GM12878 (cell line): Measurements from ENCODE around the gene PTPMT1. TPM values are rescaled to one million over a fixed set of nuclear protein-coding genes. Genes with fewer than 3 reads are reported as not detected.

Source experiments
- BCL11A ChIP-seq: IDR thresholded peaks from 2 replicates; pipeline ENCODE4 v1.6.1; 2011; ENCODE audit warnings: low read depth, low read length
- BCLAF1 ChIP-seq: fragments of 450-650 bp; IDR thresholded peaks from 2 replicates; pipeline ENCODE4 v1.6.1; 2017; ENCODE audit warnings: antibody characterized with exemption, mild to moderate bottlenecking, moderate library complexity
- BRCA1 ChIP-seq: IDR thresholded peaks from 2 replicates; pipeline ENCODE4 v1.6.1; 2011; ENCODE audit warnings: low read depth, low read length, improper control_type of control experiment
- CBFB ChIP-seq: IDR thresholded peaks from 2 replicates; pipeline ENCODE4 v1.6.1; 2016; ENCODE audit warnings: antibody characterized with exemption, low read depth
- CBX3 ChIP-seq: fragments of 200-600 bp; sonication (generic); IDR thresholded peaks from 2 replicates; pipeline ENCODE4 v1.6.1; 2016; ENCODE audit warnings: low read depth, borderline replicate concordance
- CBX5 ChIP-seq: sonication (generic); IDR thresholded peaks from 2 replicates; pipeline ENCODE4 v1.6.1; 2016; ENCODE audit warnings: low read depth, moderate library complexity, mild to moderate bottlenecking, inconsistent platforms
- DPF2 ChIP-seq: fragments of 450-650 bp; IDR thresholded peaks from 2 replicates; pipeline ENCODE4 v1.6.1; 2017; ENCODE audit warnings: mild to moderate bottlenecking
- FOXM1 ChIP-seq: IDR thresholded peaks from 2 replicates; pipeline ENCODE4 v1.6.1; 2012; ENCODE audit warnings: low read depth, mild to moderate bottlenecking, inconsistent platforms, low read length, moderate library complexity
- HDAC6 ChIP-seq: fragments of 200-600 bp; sonication (generic); IDR thresholded peaks from one replicate; pipeline ENCODE4 v1.8.0; 2017; ENCODE audit warnings: antibody characterized with exemption; ENCODE audit not compliant: unreplicated experiment
- IRF4 ChIP-seq: IDR thresholded peaks from 2 replicates; pipeline ENCODE4 v1.6.1; 2011; ENCODE audit warnings: low read depth, low read length
- KLF5 ChIP-seq: fragments of 450-650 bp; IDR thresholded peaks from 2 replicates; pipeline ENCODE4 v1.6.1; 2014; ENCODE audit warnings: mild to moderate bottlenecking; ENCODE audit not compliant: partially characterized antibody
- MEF2B ChIP-seq: fragments of 450-650 bp; IDR thresholded peaks from 2 replicates; pipeline ENCODE4 v1.6.1; 2018; ENCODE audit warnings: mild to moderate bottlenecking, moderate library complexity; ENCODE audit not compliant: partially characterized antibody, poor library complexity, severe bottlenecking
- MLLT1 ChIP-seq: fragments of 450-650 bp; IDR thresholded peaks from 2 replicates; pipeline ENCODE4 v1.6.1; 2016; ENCODE audit warnings: mild to moderate bottlenecking
- MTA2 ChIP-seq: fragments of 450-650 bp; IDR thresholded peaks from 2 replicates; pipeline ENCODE4 v1.6.1; 2016; ENCODE audit warnings: low read depth, mild to moderate bottlenecking, moderate library complexity
- NR2C1 ChIP-seq: fragments of 450-650 bp; IDR thresholded peaks from 2 replicates; pipeline ENCODE4 v1.6.1; 2017; ENCODE audit warnings: antibody characterized with exemption, mild to moderate bottlenecking, moderate library complexity
- NR2F1 ChIP-seq: fragments of 450-650 bp; conservative IDR thresholded peaks from 2 replicates; pipeline ENCODE4 v1.6.1; 2017; ENCODE audit warnings: mild to moderate bottlenecking
- NRF1 ChIP-seq: conservative IDR thresholded peaks from 2 replicates; pipeline ENCODE4 v1.6.1; 2011; ENCODE audit warnings: mild to moderate bottlenecking, low read depth, low read length, improper control_type of control experiment
- POLR2A ChIP-seq: IDR thresholded peaks from 2 replicates; pipeline ENCODE4 v1.6.1; 2011; ENCODE audit warnings: low read depth, mild to moderate bottlenecking, low read length
- POLR2AphosphoS5 ChIP-seq: IDR thresholded peaks from 2 replicates; pipeline ENCODE4 v1.6.1; 2011; ENCODE audit warnings: mild to moderate bottlenecking, low read length, inconsistent platforms
- SMAD1 ChIP-seq: fragments of 450-650 bp; IDR thresholded peaks from 2 replicates; pipeline ENCODE4 v1.6.1; 2018; ENCODE audit warnings: mild to moderate bottlenecking, low read depth; ENCODE audit not compliant: partially characterized antibody
- SP1 ChIP-seq: IDR thresholded peaks from one replicate; pipeline ENCODE4 v1.6.1; 2011; ENCODE audit warnings: low read depth, low read length
- SREBF1 ChIP-seq: IDR thresholded peaks from 2 replicates; pipeline ENCODE4 v1.6.1; 2012; ENCODE audit warnings: mild to moderate bottlenecking, low read length
- SRF ChIP-seq, 2 experiments: IDR thresholded peaks; 2 replicates each; pipeline ENCODE4 v1.6.1; 2011; ENCODE audit warnings: low read depth in 2 of 2, low read length in 2 of 2, mild to moderate bottlenecking in 1 of 2, moderate library complexity in 1 of 2
- SUPT20H ChIP-seq: IDR thresholded peaks from 2 replicates; pipeline ENCODE4 v1.6.1; 2011; ENCODE audit warnings: low read depth, mild to moderate bottlenecking, low read length, moderate library complexity, borderline replicate concordance; ENCODE audit not compliant: control insufficient read depth
- TBL1XR1 ChIP-seq: IDR thresholded peaks from 2 replicates; pipeline ENCODE4 v1.6.1; 2012; ENCODE audit warnings: low read depth, low read length, improper control_type of control experiment
- USF2 ChIP-seq: IDR thresholded peaks from 2 replicates; pipeline ENCODE4 v1.6.1; 2011; ENCODE audit warnings: low read depth, low read length, improper control_type of control experiment, borderline replicate concordance
- WRNIP1 ChIP-seq: IDR thresholded peaks from 2 replicates; pipeline ENCODE4 v1.6.1; 2011; ENCODE audit warnings: low read depth, low read length, improper control_type of control experiment, borderline replicate concordance
- ZNF274 ChIP-seq: IDR thresholded peaks from one replicate; pipeline ENCODE4 v1.8.0; 2011; ENCODE audit not compliant: insufficient read length, insufficient read depth
- polyA plus RNA-seq, 11 experiments: library from polyadenylated mRNA; depleted of rRNA in 4 of 11; unstranded in 6 of 11; stranded (reverse) in 5 of 11; fragments of >200 nt; fragmentation: Nextera tagmentation in 4 of 11; fragmentation: Illumina TruSeq in 1 of 11; extraction: Ambion mirVana in 4 of 11; extraction: Trizol in 1 of 11; gene quantifications; 1 replicate in 1 of 11; 2 replicates in 10 of 11; pipeline versions ENCODE4 v1.2.1 to v1.2.3, GENCODE V29; 2011 to 2016; ENCODE audit warnings: inconsistent platforms in 2 of 11, missing spikeins in 2 of 11, low read depth in 1 of 11
- total RNA-seq, 4 experiments: library from RNA; depleted of rRNA in 3 of 4; stranded (reverse); fragments of >200 nt in 3 of 4; fragmentation: Illumina TruSeq in 1 of 4; extraction: Trizol in 1 of 4; gene quantifications; 2 replicates each; pipeline versions ENCODE4 v1.2.1 to v1.2.3, GENCODE V29; 2013 to 2021

The PTPMT1 gene
- total and polyA plus RNA-seq, 10 of the 15 experiments (the other 5 are each of a cell fraction or from before 2014, with no cell fraction given), result 12.0 to 116 (median 58.2) TPM

GRCh38 chr11:47578524-47579494 is 13.4 kb downstream of the PTPMT1 start, which contains the start of the genes KBTBD4 and NDUFS3 (continued):
- TF ChIP-seq WRNIP1, result peak; percentile 98
- TF ChIP-seq BCLAF1, result no peak
- TF ChIP-seq HDAC6, result no peak
- TF ChIP-seq POLR2AphosphoS5, result peak; percentile 75
- TF ChIP-seq SMAD1, result peak; percentile 29
- TF ChIP-seq CBX5, result peak; percentile 90; the same call in 1 of the 2 replicates
- peak; percentile 81 for TF ChIP-seq TBL1XR1
- peak; percentile 98 for TF ChIP-seq POLR2A
- no peak for TF ChIP-seq USF2
- no peak; the same call in 1 of the 2 replicates for TF ChIP-seq NRF1
- peak; percentile 60 for TF ChIP-seq DPF2
- TF ChIP-seq KLF5, result peak; percentile 88
- TF ChIP-seq BCL11A, result no peak
- peak; percentile 66 for TF ChIP-seq SP1
- TF ChIP-seq BRCA1, result no peak
- no peak for TF ChIP-seq ZNF274
- no peak for TF ChIP-seq MTA2
- peak; percentile 48; the same call in 1 of the 2 replicates for TF ChIP-seq FOXM1
- peak; percentile 52 for TF ChIP-seq MEF2B
- TF ChIP-seq SRF (IDR thresholded peaks at IDR 0.05; ENCODE audit: low read depth in 2 of 2, low read length in 2 of 2), result peak; percentile 69 to 94
- peak; percentile 78; the same call in 1 of the 2 replicates for TF ChIP-seq CBFB
- no peak for TF ChIP-seq CBX3
- TF ChIP-seq SREBF1, result no peak; the same call in 1 of the 2 replicates
- peak; percentile 84 for TF ChIP-seq NR2C1
- TF ChIP-seq IRF4, result peak; percentile 73; the same call in 1 of the 2 replicates
- TF ChIP-seq MLLT1, result peak; percentile 88
- no peak for TF ChIP-seq SUPT20H
- peak; percentile 36; the same call in 1 of the 2 replicates for TF ChIP-seq NR2F1
